Left colon (tissue), 2 donors: ENCODE measurements around the gene OR52E6. TPM values are rescaled to one million over a fixed set of nuclear protein-coding genes. Genes with fewer than 3 reads are reported as not detected.

ENCODE experiments used
- ATAC-seq: fragments of 200-7000 bp; cut with Tn5 transposase; one replicate; pipeline ENCODE4 v1.9.1; 2020; ENCODE audit warnings: mild to moderate bottlenecking, moderate library complexity
- DNase-seq, 2 donors: peaks; one replicate each; pipeline ENCODE4 v3.0.0-alpha.2; 2020
- intact Hi-C, 2 donors: fragments of 100-400 bp; cut with DNase I in 1 of 2; cut with micrococcal nuclease in 1 of 2; formaldehyde crosslinking; loops; one replicate each; pipeline versions ENCODE4 v1.11.2 to v1.14.0; 2022; cut with DNase I, micrococcal nuclease
- total RNA-seq, 2 donors: library from RNA; stranded (reverse); fragmentation: NEBNext Ultra II Directional; extraction: Animal tissue kit (Norgen Biotek cat#: 25700); gene quantifications; one replicate each; pipeline ENCODE4 v1.2.1, GENCODE V29; 2021
- donor health status: DM: no; HTN: no; CAD: no.
- donor health status: DM: yes; HTN: yes; CAD: no.

Gene OR52E6
- total RNA-seq, 2 donors from 2014 or later, result not detected

- intact Hi-C loops, result loop anchor here in 1 of 2 donors (5.0 to 10.0 kb wide), 2 partner anchors 336 to 684 kb away; no protein-coding TSS in a partner anchor
- DNase-seq (peak; percentile 42 to 75), ATAC-seq (peak; percentile 89)
Observed at GRCh38 chr11:5808500-5809121, 33.1 kb downstream of the OR52E6 start, which contains the start of gene OR52N2. TSS of gene OR52N2 (plus strand) at chr11:5808924. CDS start at chr11:5820336, 11,412 bp downstream.

GRCh38 chr11:5807580-5807979, 34.1 kb downstream of the OR52E6 start:
- no peak for ATAC-seq
- intact Hi-C loops, result loop anchor here in 1 of 2 donors (5.0 to 10.0 kb wide), 2 partner anchors 335 to 683 kb away; no protein-coding TSS in a partner anchor
- DNase-seq, result no peak

DNA sequence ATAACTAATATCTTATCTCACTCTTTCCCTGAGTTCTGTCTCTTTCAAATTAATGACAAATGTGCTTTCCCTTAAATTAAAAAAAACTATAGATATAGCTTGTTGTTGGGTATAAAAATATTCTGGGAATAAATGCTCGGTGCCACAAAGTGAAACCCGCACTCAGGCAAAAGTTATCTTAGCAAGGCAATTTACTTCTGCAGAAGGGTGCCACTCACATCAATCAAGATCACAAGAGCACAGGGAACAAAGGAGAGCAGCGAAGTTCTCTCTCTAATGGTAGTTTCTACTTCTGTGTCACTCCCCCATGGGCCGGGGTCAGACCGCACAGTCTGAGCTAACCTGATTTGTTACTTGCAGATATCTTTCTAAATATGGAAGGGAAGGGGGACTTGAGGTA, 37.7 kb downstream of the OR52E6 start:
- ATAC-seq, result no peak
- intact Hi-C loops, result loop anchor here in 1 of 2 donors (10.0 kb wide), 1 partner anchor 679 kb away; no protein-coding TSS in a partner anchor
- DNase-seq, result no peak

DNA sequence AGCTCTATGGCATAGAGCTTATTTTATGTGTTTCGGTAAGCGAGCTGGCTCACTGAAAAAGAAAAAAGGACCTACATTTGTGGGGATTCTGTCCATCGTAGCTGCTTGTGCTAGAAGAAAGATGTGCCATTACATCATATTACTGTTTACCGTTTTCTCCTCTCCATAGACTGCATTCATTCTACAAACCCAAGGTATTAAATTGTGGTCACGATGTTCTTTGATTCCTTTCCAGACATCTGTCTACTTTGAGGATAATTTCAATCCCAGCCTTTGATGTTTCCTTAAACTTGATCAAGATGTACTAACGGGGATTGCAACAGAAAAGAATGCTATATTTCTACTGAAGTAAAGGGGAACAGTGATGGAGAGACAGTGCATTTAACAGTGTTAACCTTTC, 45.2 kb downstream of the OR52E6 start:
- DNase-seq (no peak), ATAC-seq (no peak)
- intact Hi-C loops, result no loop called here

GRCh38 chr11:5791165-5791564, 50.5 kb downstream of the OR52E6 start, which contains the start of gene OR52N1:
TSS of gene OR52N1 (minus strand) at chr11:5791265. CDS start at chr11:5788816, 2,449 bp downstream.
- DNase-seq (no peak), ATAC-seq (no peak)
- intact Hi-C loops, result no loop called here

Other genes with a start within 250 kb of the OR52E6 start
- gene TRIM6, start 245.3 kb downstream of the OR52E6 start, total RNA-seq, result 1 to 10 TPM in 1 of 2 donors, under 1 TPM in 1; 0.40 to 1.7 TPM
- gene TRIM34, start 216.9 kb downstream of the OR52E6 start, total RNA-seq, result 1 to 10 TPM; 7.9 to 9.8 TPM
- gene TRIM5, start 156.8 kb downstream of the OR52E6 start, total RNA-seq, result 10 to 100 TPM; 17.6 TPM
- gene TRIM22, start 152.1 kb downstream of the OR52E6 start, total RNA-seq, result 10 to 100 TPM; 21.0 to 25.2 TPM
- gene OR56B1, start 105.4 kb downstream of the OR52E6 start, total RNA-seq, result not detected
- gene OR52N4, start 87.7 kb downstream of the OR52E6 start, total RNA-seq, result not detected
- gene OR52N5, start 58.5 kb downstream of the OR52E6 start, total RNA-seq, result not detected
- gene OR52N1, start 50.6 kb downstream of the OR52E6 start, total RNA-seq, result not detected
- not detected for gene OR52N2, start 33.0 kb downstream of the OR52E6 start, total RNA-seq
- gene OR52E8, start 15.8 kb upstream of the OR52E6 start, total RNA-seq, result not detected
- not detected for gene OR52E4, start 38.7 kb upstream of the OR52E6 start, total RNA-seq
- gene OR52E5, start 51.3 kb upstream of the OR52E6 start, total RNA-seq, result not detected
- not detected for gene OR56A3, start 100.4 kb upstream of the OR52E6 start, total RNA-seq
- not detected for gene OR56A5, start 126.6 kb upstream of the OR52E6 start, total RNA-seq
- not detected for gene OR52L1, start 145.1 kb upstream of the OR52E6 start, total RNA-seq
- gene OR56A4, start 165.0 kb upstream of the OR52E6 start, total RNA-seq, result under 1 TPM in 1 of 2 donors, not detected in 1; 0.12 TPM
- under 1 TPM in 1 of 2 donors, not detected in 1; 0.03 TPM for gene OR56A1, start 188.9 kb upstream of the OR52E6 start, total RNA-seq